ENCODE results near the gene VSTM4. TPM values are rescaled to one million over a fixed set of nuclear protein-coding genes. Genes with fewer than 3 reads are reported as not detected.

Gene VSTM4
- total and polyA plus RNA-seq, 9 donors: 17.3 to 68.9 (median 42.9) TPM

DNA sequence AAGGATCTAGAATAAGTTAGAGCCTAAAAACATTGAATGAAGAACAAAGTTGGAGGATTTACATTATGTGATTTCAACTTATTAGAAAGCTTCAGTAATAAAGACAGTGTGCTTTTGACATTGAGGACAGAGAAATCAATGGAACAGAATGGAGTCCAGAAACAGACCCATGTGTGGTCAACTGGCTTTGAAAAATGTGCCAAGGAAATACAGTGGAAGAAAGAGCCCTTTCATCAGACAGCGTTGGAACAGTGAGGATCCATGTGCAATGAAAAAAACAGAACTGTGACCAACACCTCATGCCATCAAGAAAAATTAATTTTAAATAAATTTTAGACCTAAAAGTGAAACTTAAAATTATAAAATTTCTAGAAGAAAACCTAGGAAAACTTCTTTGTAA lies 125.1 kb downstream of the VSTM4 start:
- Histone ChIP-seq H3K9me3 (no peaks in the 10 kb centered on the region), H3K27ac (no peak overlapping the region), H3K27me3 (no peaks in the 10 kb centered on the region), H3K4me1 (ENCODE audit: insufficient read depth) (no peaks in the 10 kb centered on the region), H3K4me3 (no peak overlapping the region), H3K36me3 (no peaks in the 10 kb centered on the region)
- intact Hi-C loops (cut with DNase I): no loop called here
- no peak for TF ChIP-seq POLR2A (IDR thresholded peaks at IDR 0.05)
- no peak for TF ChIP-seq EP300 (IDR thresholded peaks at IDR 0.05)
- TF ChIP-seq, protein P1, sequence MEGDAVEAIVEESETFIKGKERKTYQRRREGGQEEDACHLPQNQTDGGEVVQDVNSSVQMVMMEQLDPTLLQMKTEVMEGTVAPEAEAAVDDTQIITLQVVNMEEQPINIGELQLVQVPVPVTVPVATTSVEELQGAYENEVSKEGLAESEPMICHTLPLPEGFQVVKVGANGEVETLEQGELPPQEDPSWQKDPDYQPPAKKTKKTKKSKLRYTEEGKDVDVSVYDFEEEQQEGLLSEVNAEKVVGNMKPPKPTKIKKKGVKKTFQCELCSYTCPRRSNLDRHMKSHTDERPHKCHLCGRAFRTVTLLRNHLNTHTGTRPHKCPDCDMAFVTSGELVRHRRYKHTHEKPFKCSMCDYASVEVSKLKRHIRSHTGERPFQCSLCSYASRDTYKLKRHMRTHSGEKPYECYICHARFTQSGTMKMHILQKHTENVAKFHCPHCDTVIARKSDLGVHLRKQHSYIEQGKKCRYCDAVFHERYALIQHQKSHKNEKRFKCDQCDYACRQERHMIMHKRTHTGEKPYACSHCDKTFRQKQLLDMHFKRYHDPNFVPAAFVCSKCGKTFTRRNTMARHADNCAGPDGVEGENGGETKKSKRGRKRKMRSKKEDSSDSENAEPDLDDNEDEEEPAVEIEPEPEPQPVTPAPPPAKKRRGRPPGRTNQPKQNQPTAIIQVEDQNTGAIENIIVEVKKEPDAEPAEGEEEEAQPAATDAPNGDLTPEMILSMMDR (IDR thresholded peaks at IDR 0.05): no peak
- no peak for DNase-seq
- WGBS, 3 donors: 97 to 100% (median 98%) methylated on average over 1 of the region's 1 CpG

DNA sequence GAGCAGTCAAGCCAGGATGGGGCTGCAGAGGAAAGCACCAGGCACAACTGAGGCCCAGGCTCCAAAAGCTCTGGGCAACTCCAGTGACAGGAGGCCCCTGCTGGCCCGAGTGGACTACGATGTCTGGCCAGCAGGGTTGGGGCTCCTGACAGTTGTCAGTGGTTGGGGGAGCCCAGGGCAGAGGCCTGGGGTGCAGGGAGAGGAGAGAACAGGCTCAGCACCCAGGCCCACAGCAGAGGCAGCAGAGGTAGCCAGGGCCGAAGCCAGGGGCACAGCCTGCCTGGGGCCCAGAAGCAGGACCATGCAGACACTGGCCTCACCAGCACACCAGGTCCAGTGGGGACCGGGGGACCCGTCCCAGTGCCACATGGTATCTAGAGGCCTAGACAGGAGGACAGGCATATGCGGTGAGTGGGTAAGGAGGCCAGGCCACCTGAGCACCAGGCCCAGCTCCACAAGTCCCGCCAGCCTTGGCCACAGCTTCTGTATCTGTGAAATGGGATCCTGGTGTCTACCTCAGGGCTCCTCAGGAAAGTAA lies 129.6 kb downstream of the VSTM4 start:
- no peak overlapping the region for H3K27ac ChIP-seq
- no peak overlapping the region for H3K4me3 ChIP-seq
- H3K36me3 ChIP-seq: no peaks in the 10 kb centered on the region
- no peaks in the 10 kb centered on the region for H3K9me3 ChIP-seq
- 91 to 94% (median 92%) methylated on average over 5 to 7 of the region's 7 CpGs for WGBS, 3 donors
- H3K27me3 ChIP-seq: no peaks in the 10 kb centered on the region
- TF ChIP-seq POLR2A (IDR thresholded peaks at IDR 0.05) (no peak), EP300 (IDR thresholded peaks at IDR 0.05) (no peak)
- TF ChIP-seq, protein P1 (IDR thresholded peaks at IDR 0.05): no peak
- intact Hi-C loops (cut with DNase I): loop anchor here in 1 of 4 donors (10.0 kb wide), 1 partner anchor 529 kb away; no protein-coding TSS in a partner anchor
- no peak for DNase-seq
- H3K4me1 ChIP-seq (ENCODE audit: insufficient read depth): peaks cover 6% of the 10 kb centered on the region

DNA sequence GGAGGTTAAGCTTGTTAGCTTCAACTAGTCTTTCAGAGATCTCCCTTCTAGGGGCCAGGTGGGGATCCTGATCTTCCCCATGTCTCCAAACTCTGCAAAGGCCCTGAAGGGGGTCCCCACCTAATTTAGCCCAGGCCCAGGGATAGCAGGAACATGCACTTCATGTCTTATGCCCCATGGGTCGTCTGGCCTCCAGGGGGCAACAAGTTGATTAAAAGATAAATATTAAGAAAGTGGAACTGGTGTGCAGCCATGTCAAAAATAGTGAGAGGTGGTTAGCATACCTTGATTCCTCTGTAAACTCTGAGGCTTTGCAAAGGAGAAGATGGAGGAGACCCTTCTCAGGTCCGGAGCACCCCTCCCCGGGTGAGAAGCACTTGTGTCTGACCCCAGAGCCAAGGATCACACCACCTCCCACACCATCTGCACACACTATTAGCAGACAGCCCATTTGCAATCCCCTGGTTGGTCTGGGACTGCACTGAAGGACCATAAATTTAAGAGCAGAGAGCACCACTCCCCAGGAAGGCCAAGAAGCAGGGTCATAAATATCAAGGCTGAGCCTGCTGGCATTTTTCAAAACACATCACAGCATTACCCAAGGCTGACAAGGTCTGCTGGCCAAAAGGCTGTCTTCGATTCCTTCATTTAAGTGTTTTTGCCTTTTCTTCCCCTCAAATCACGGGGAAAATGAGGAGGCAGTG lies 131.5 kb downstream of the VSTM4 start:
- no peak for DNase-seq
- peaks cover 6% of the 10 kb centered on the region for H3K4me1 ChIP-seq (ENCODE audit: insufficient read depth)
- intact Hi-C loops (cut with DNase I): loop anchor here (5.0 to 10.0 kb wide), 3 partner anchors 174 to 531 kb away; no protein-coding TSS in a partner anchor

DNA sequence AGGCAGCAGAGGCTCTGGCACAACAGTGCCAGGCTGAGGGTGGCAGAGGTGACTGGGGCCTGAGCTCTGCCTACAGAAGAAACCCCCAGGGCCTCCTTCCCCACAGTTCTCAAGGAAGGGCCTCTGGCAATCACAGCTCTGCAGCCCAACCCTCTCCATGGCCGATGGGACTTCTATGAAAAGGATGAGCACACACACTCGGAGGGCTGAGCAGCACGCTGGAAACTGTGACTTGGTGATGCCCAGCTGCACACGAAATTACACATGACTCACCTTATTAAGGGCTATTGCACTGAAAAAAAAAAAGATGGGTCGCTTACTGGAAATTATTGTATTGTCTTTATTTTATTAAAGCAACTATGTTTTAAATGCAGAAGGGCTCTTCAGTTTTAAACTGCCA lies 132.7 kb downstream of the VSTM4 start:
- no peak for TF ChIP-seq POLR2A (IDR thresholded peaks at IDR 0.05)
- TF ChIP-seq, protein P1 (IDR thresholded peaks at IDR 0.05): no peak
- no peak for TF ChIP-seq EP300 (IDR thresholded peaks at IDR 0.05)
- H3K36me3 ChIP-seq: no peaks in the 10 kb centered on the region
- no peaks in the 10 kb centered on the region for H3K27me3 ChIP-seq
- no peak overlapping the region for H3K27ac ChIP-seq
- no peak overlapping the region for H3K4me3 ChIP-seq
- intact Hi-C loops (cut with DNase I): loop anchor here (5.0 to 10.0 kb wide), 3 partner anchors 175 to 532 kb away; no protein-coding TSS in a partner anchor
- H3K4me1 ChIP-seq (ENCODE audit: insufficient read depth): peaks cover 6% of the 10 kb centered on the region
- no peak for DNase-seq
- WGBS, 3 donors: 87 to 93% (median 93%) methylated on average over 5 of the region's 5 CpGs
- no peaks in the 10 kb centered on the region for H3K9me3 ChIP-seq

More for the DNA sequence above, 131.5 kb downstream of the VSTM4 start:
- Histone ChIP-seq H3K4me3 (no peak overlapping the region), H3K27me3 (no peaks in the 10 kb centered on the region), H3K9me3 (no peaks in the 10 kb centered on the region), H3K36me3 (no peaks in the 10 kb centered on the region), H3K27ac (no peak overlapping the region)
- TF ChIP-seq POLR2A (IDR thresholded peaks at IDR 0.05) (no peak), EP300 (IDR thresholded peaks at IDR 0.05) (no peak)
- TF ChIP-seq, protein P1 (IDR thresholded peaks at IDR 0.05): no peak
- 60 to 63% (median 62%) methylated on average over 5 of the region's 5 CpGs for WGBS, 3 donors

Measured in ovary (tissue), 9 donors.